Measurements from ENCODE around the gene MYO7B. TPM values are rescaled to one million over a fixed set of nuclear protein-coding genes. Genes with fewer than 3 reads are reported as not detected.

The MYO7B gene
- polyA plus RNA-seq, 1 of the 3 experiments (the other 2 are of a cell fraction) = 0.08 TPM

DNA sequence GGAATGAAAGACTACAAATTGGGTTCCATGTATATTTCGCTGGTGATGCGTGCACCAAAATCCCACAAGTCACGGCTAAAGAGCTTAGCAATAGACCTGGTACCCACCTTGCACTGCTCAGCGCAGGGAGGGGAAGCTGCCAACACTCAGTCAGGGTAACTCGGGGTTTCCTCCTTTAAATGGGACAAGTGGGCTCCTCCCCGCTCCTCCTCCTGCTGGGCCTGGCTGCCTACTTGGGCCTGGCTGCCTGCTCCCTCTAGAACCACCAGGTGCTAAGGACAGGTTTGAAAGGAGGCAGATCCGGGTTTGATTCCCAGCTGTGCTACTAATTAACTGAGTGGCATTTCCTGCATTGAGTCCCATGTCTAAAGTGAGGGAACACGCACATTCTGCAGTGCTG lies 23.4 kb downstream of the MYO7B start:
- Histone ChIP-seq H3F3A (replicated peaks; ENCODE audit: insufficient read depth) (no peaks in the 10 kb centered on the region), H3K79me2 (ENCODE audit: insufficient read depth) (no peaks in the 10 kb centered on the region), H3K36me3 (replicated peaks in 1 of 2; ENCODE audit: control insufficient read depth in 1 of 2, insufficient read depth in 2 of 2, low read length in 1 of 2) (no peaks in the 10 kb centered on the region), H3K27me3 (ENCODE audit: insufficient read depth) (no peaks in the 10 kb centered on the region; the same call in 1 of the 2 replicates), H3K9me3 (no peaks in the 10 kb centered on the region), H3K4me3 (ENCODE audit: low read depth in 2 of 2, low read length in 1 of 2) (no peak overlapping the region), H2AFZ (ENCODE audit: low read depth) (no peak overlapping the region), H3K4me2 (no peak overlapping the region), H3K27ac (ENCODE audit: low read depth in 2 of 2, low read length in 1 of 2) (no peak overlapping the region), H4K20me1 (ENCODE audit: insufficient read depth) (no peaks in the 10 kb centered on the region), H3K4me1 (ENCODE audit: control insufficient read depth in 1 of 2, insufficient read depth in 2 of 2, low read depth in 1 of 2, low read length in 1 of 2) (no peaks in the 10 kb centered on the region), H3K9me2 (no peaks in the 10 kb centered on the region), H3K9ac (no peak overlapping the region)
- CTCF ChIA-PET = no interaction called here
- DNase-seq = no peak
- WGBS (ENCODE audit: low lambda C conversion rate) = 38% methylated on average over 8 of the region's 8 CpGs
- POLR2A ChIA-PET = no interaction called here
- TF ChIP-seq RCOR1 (IDR thresholded peaks at IDR 0.05; ENCODE audit: low read length) (no peak), EZH2phosphoT487 (IDR thresholded peaks at IDR 0.05; ENCODE audit: borderline replicate concordance, low read depth) (no peak), RXRA (IDR thresholded peaks at IDR 0.05; ENCODE audit: borderline replicate concordance, low read depth) (no peak), TEAD4 (IDR thresholded peaks at IDR 0.05; ENCODE audit: borderline replicate concordance, insufficient read depth) (no peak), GATA2 (CRISPR knock-in tag; IDR thresholded peaks at IDR 0.05) (no peak), MEF2A (IDR thresholded peaks at IDR 0.05; ENCODE audit: borderline replicate concordance, low read depth) (no peak)

DNA sequence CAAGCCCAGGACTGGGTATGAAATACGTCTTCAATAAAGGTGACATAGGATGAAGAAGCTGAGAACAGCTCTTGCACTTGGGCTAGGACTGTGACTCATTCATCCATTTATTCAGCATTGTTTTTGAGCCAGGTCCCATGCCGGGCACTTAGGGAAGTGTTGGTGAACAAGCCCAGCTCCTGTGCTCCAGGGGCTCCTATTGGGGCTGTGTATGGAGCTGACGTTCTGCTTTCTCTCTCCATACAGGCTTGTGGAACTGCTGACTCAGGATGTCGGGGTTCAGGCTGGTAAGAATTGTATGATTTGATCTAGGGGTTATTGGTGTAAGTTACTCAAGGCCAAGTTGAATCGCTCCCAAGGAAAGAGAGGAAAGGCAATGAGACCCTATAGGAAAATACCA lies 24.0 kb downstream of the MYO7B start:
- WGBS (ENCODE audit: low lambda C conversion rate) = 65% methylated on average over 3 of the region's 5 CpGs
- H3K9me3 ChIP-seq = no peaks in the 10 kb centered on the region
- no peaks in the 10 kb centered on the region; the same call in 1 of the 2 replicates for H3K27me3 ChIP-seq (ENCODE audit: insufficient read depth)
- H3K27ac ChIP-seq (ENCODE audit: low read depth in 2 of 2, low read length in 1 of 2) = no peak overlapping the region
- no peaks in the 10 kb centered on the region for H3F3A ChIP-seq (replicated peaks; ENCODE audit: insufficient read depth)
- no peaks in the 10 kb centered on the region for H3K36me3 ChIP-seq (replicated peaks in 1 of 2; ENCODE audit: control insufficient read depth in 1 of 2, insufficient read depth in 2 of 2, low read length in 1 of 2)
- ChIA-PET POLR2A (no interaction called here), CTCF (no interaction called here)
- H3K9ac ChIP-seq = no peak overlapping the region
- no peak for DNase-seq
- no peaks in the 10 kb centered on the region for H4K20me1 ChIP-seq (ENCODE audit: insufficient read depth)
- no peak overlapping the region for H3K4me2 ChIP-seq
- H2AFZ ChIP-seq (ENCODE audit: low read depth) = no peak overlapping the region
- no peaks in the 10 kb centered on the region for H3K9me2 ChIP-seq
- no peak for TF ChIP-seq GABPA (IDR thresholded peaks at IDR 0.05; ENCODE audit: low read depth)
- TF ChIP-seq, protein P1, sequence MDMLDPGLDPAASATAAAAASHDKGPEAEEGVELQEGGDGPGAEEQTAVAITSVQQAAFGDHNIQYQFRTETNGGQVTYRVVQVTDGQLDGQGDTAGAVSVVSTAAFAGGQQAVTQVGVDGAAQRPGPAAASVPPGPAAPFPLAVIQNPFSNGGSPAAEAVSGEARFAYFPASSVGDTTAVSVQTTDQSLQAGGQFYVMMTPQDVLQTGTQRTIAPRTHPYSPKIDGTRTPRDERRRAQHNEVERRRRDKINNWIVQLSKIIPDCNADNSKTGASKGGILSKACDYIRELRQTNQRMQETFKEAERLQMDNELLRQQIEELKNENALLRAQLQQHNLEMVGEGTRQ (IDR thresholded peaks at IDR 0.05; ENCODE audit: borderline replicate concordance, low read depth, low read length) = no peak
- TF ChIP-seq, protein P2, sequence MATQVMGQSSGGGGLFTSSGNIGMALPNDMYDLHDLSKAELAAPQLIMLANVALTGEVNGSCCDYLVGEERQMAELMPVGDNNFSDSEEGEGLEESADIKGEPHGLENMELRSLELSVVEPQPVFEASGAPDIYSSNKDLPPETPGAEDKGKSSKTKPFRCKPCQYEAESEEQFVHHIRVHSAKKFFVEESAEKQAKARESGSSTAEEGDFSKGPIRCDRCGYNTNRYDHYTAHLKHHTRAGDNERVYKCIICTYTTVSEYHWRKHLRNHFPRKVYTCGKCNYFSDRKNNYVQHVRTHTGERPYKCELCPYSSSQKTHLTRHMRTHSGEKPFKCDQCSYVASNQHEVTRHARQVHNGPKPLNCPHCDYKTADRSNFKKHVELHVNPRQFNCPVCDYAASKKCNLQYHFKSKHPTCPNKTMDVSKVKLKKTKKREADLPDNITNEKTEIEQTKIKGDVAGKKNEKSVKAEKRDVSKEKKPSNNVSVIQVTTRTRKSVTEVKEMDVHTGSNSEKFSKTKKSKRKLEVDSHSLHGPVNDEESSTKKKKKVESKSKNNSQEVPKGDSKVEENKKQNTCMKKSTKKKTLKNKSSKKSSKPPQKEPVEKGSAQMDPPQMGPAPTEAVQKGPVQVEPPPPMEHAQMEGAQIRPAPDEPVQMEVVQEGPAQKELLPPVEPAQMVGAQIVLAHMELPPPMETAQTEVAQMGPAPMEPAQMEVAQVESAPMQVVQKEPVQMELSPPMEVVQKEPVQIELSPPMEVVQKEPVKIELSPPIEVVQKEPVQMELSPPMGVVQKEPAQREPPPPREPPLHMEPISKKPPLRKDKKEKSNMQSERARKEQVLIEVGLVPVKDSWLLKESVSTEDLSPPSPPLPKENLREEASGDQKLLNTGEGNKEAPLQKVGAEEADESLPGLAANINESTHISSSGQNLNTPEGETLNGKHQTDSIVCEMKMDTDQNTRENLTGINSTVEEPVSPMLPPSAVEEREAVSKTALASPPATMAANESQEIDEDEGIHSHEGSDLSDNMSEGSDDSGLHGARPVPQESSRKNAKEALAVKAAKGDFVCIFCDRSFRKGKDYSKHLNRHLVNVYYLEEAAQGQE (IDR thresholded peaks at IDR 0.05; ENCODE audit: low read depth, low read length) = no peak
- TF ChIP-seq SMC3 (IDR thresholded peaks at IDR 0.05; ENCODE audit: low read depth, low read length) = no peak
- TF ChIP-seq TEAD4 (IDR thresholded peaks at IDR 0.05; ENCODE audit: borderline replicate concordance, insufficient read depth) = no peak
- TF ChIP-seq, protein P3, sequence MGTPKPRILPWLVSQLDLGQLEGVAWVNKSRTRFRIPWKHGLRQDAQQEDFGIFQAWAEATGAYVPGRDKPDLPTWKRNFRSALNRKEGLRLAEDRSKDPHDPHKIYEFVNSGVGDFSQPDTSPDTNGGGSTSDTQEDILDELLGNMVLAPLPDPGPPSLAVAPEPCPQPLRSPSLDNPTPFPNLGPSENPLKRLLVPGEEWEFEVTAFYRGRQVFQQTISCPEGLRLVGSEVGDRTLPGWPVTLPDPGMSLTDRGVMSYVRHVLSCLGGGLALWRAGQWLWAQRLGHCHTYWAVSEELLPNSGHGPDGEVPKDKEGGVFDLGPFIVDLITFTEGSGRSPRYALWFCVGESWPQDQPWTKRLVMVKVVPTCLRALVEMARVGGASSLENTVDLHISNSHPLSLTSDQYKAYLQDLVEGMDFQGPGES (IDR thresholded peaks at IDR 0.05; ENCODE audit: low read depth, low read length) = no peak
- TF ChIP-seq RCOR1 (IDR thresholded peaks at IDR 0.05; ENCODE audit: low read length) = no peak
- no peak for TF ChIP-seq EZH2phosphoT487 (IDR thresholded peaks at IDR 0.05; ENCODE audit: borderline replicate concordance, low read depth)
- TF ChIP-seq RAD21 (IDR thresholded peaks at IDR 0.05; ENCODE audit: low read length) = no peak
- no peak for TF ChIP-seq FOXM1 (IDR thresholded peaks at IDR 0.05; ENCODE audit: low read depth)
- TF ChIP-seq POLR2AphosphoS5 (IDR thresholded peaks at IDR 0.05; ENCODE audit: low read depth, low read length) = no peak
- TF ChIP-seq NRF1 (IDR thresholded peaks at IDR 0.05; ENCODE audit: low read depth, low read length) = no peak
- no peak for TF ChIP-seq JUND (IDR thresholded peaks at IDR 0.05)
- TF ChIP-seq, protein P4, sequence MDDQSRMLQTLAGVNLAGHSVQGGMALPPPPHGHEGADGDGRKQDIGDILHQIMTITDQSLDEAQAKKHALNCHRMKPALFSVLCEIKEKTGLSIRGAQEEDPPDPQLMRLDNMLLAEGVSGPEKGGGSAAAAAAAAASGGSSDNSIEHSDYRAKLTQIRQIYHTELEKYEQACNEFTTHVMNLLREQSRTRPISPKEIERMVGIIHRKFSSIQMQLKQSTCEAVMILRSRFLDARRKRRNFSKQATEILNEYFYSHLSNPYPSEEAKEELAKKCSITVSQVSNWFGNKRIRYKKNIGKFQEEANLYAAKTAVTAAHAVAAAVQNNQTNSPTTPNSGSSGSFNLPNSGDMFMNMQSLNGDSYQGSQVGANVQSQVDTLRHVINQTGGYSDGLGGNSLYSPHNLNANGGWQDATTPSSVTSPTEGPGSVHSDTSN (IDR thresholded peaks at IDR 0.05) = no peak
- TF ChIP-seq, protein P5, sequence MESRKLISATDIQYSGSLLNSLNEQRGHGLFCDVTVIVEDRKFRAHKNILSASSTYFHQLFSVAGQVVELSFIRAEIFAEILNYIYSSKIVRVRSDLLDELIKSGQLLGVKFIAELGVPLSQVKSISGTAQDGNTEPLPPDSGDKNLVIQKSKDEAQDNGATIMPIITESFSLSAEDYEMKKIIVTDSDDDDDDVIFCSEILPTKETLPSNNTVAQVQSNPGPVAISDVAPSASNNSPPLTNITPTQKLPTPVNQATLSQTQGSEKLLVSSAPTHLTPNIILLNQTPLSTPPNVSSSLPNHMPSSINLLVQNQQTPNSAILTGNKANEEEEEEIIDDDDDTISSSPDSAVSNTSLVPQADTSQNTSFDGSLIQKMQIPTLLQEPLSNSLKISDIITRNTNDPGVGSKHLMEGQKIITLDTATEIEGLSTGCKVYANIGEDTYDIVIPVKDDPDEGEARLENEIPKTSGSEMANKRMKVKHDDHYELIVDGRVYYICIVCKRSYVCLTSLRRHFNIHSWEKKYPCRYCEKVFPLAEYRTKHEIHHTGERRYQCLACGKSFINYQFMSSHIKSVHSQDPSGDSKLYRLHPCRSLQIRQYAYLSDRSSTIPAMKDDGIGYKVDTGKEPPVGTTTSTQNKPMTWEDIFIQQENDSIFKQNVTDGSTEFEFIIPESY (IDR thresholded peaks at IDR 0.05; ENCODE audit: borderline replicate concordance, low read depth) = no peak
- no peak for TF ChIP-seq MXI1 (IDR thresholded peaks at IDR 0.05; ENCODE audit: low read depth, low read length)
- no peaks in the 10 kb centered on the region for H3K79me2 ChIP-seq (ENCODE audit: insufficient read depth)
- H3K4me1 ChIP-seq (ENCODE audit: control insufficient read depth in 1 of 2, insufficient read depth in 2 of 2, low read depth in 1 of 2, low read length in 1 of 2) = no peaks in the 10 kb centered on the region
- H3K4me3 ChIP-seq (ENCODE audit: low read depth in 2 of 2, low read length in 1 of 2) = no peak overlapping the region
